ENCODE results near the gene PLEKHG4B. TPM values are rescaled to one million over a fixed set of nuclear protein-coding genes. Genes with fewer than 3 reads are reported as not detected.

Gene PLEKHG4B
- total and polyA plus RNA-seq, 2 of the 8 experiments (the other 6 are each of a cell fraction or from before 2014, with no cell fraction given): 31.1 to 43.6 TPM

DNA sequence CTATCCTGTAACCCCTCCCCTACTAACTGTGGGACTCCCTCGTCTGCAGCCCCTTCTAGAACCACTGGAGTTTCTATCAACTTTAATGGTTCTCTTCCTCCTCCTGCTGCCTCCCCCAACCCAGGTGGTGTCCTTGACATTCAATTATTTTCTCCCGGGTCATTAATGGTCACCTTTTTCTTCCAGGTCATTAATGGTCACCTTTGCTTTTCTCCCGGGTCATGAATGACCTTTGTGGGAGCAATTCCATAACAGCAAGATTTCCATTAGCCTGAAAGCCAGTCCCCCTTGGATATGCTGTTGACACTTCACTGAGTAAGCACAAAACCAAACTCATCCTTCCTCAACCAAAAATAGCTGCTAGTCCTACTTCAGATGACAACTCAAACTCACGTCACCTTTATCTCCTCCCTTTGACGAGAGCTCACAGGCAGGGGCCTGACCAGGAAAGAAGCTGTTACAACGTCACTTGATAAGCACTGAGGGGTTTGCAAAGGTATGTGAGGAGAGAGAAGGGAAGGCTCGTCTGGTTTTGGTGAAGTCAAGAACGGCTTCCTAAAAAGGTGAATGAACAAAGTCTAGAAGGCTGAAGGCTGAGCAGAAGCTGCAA is 115.1 kb downstream of the PLEKHG4B start:
- no peak for FAIRE-seq
- CTCF ChIA-PET (ENCODE audit: partially characterized antibody): interaction anchor here (0.6 to 1.5 kb wide), 3 partner anchors 11 to 226 kb away, joined by 3 to 4 read pairs (median 3); partner anchors contain the start of genes CCDC127 and SDHA

More for the DNA sequence above, 115.1 kb downstream of the PLEKHG4B start:
- Histone ChIP-seq H3K9ac (replicated peaks in 1 of 4; ENCODE audit: extremely low read depth in 1 of 4, low read depth in 3 of 4, low read length in 3 of 4) (no peak overlapping the region), H4K8ac (ENCODE audit: extremely low read depth, insufficient read depth, low read length) (no peak overlapping the region), H2BK15ac (ENCODE audit: low read length) (no peak overlapping the region), H3K23ac (ENCODE audit: insufficient read length) (no peak overlapping the region), H2BK5ac (ENCODE audit: low read depth, low read length) (no peak overlapping the region), H3K36me3 (ENCODE audit: control insufficient read depth in 2 of 4, insufficient read depth in 4 of 4, low read length in 3 of 4) (peaks cover 2 to 16% (median 10%) of the 10 kb centered on the region in 4 experiments), H3K4me2 (ENCODE audit: insufficient read depth in 1 of 2, low read depth in 2 of 2, low read length in 2 of 2) (no peak overlapping the region), H2AK5ac (ENCODE audit: low read depth, low read length) (no peak overlapping the region), H3K27me3 (replicated peaks in 1 of 4; ENCODE audit: control insufficient read depth in 3 of 4, extremely low read depth in 1 of 4, insufficient read depth in 3 of 4, low read length in 3 of 4) (no peaks in the 10 kb centered on the region), H3K4ac (replicated peaks; ENCODE audit: insufficient read length, low read depth, low read length) (no peak overlapping the region), H3K14ac (ENCODE audit: insufficient read length) (no peak overlapping the region), H2AFZ (ENCODE audit: low read length) (no peak overlapping the region), H2BK120ac (replicated peaks; ENCODE audit: low read depth, low read length) (no peak overlapping the region), H3K79me2 (ENCODE audit: control insufficient read depth in 1 of 2, insufficient read depth in 2 of 2, low read length in 2 of 2) (peaks cover 6 to 32% of the 10 kb centered on the region in 2 experiments; a peak in 3 of 4 replicates), H3K18ac (ENCODE audit: extremely low read depth, low read length) (no peak overlapping the region), H4K91ac (replicated peaks; ENCODE audit: insufficient read length, low read length) (no peak overlapping the region), H3K27ac (ENCODE audit: low read depth, low read length) (no peak overlapping the region), H3K4me3 (ENCODE audit: extremely low read depth in 1 of 4, insufficient read depth in 2 of 4, low read depth in 3 of 4, low read length in 4 of 4) (no peak overlapping the region), H2BK20ac (ENCODE audit: low read length) (no peak overlapping the region), H3K23me2 (ENCODE audit: low read depth, low read length) (peaks cover 1% of the 10 kb centered on the region; the same call in 1 of the 2 replicates), H3K4me1 (replicated peaks in 1 of 4; ENCODE audit: control insufficient read depth in 3 of 4, insufficient read depth in 4 of 4, low read length in 3 of 4) (no peaks in the 10 kb centered on the region; a peak in 1 of 7 replicates), H3K56ac (replicated peaks; ENCODE audit: insufficient read length, low read depth, low read length) (no peak overlapping the region), H2BK12ac (ENCODE audit: low read depth, low read length) (no peak overlapping the region), H3K79me1 (ENCODE audit: low read depth, low read length) (no peaks in the 10 kb centered on the region; the same call in 1 of the 2 replicates), H3K9me3 (ENCODE audit: insufficient read depth in 2 of 2, low read depth in 1 of 2, low read length in 1 of 2) (no peaks in the 10 kb centered on the region), H4K20me1 (replicated peaks in 1 of 2; ENCODE audit: control insufficient read depth in 1 of 2, insufficient read depth in 2 of 2, low read length in 2 of 2) (peaks cover 4 to 26% of the 10 kb centered on the region in 2 experiments), H4K5ac (ENCODE audit: insufficient read length, low read depth, low read length) (no peak overlapping the region)
- POLR2A ChIA-PET (ENCODE audit: partially characterized antibody): interaction anchor here (1.0 to 2.1 kb wide), 2 partner anchors 11 to 13 kb away, joined by 4 to 8 read pairs; partner anchors contain the start of genes CCDC127 and SDHA
- DNase-seq (ENCODE audit: low read depth in 1 of 2, low spot score in 2 of 2): no peak
- TF ChIP-seq KDM5A (IDR thresholded peaks at IDR 0.05; ENCODE audit: low read length) (no peak), SP2 (IDR thresholded peaks at IDR 0.05; ENCODE audit: low read length) (no peak), POU5F1 (IDR thresholded peaks at IDR 0.05; ENCODE audit: low read depth, low read length) (no peak)
- TF ChIP-seq, protein P1, sequence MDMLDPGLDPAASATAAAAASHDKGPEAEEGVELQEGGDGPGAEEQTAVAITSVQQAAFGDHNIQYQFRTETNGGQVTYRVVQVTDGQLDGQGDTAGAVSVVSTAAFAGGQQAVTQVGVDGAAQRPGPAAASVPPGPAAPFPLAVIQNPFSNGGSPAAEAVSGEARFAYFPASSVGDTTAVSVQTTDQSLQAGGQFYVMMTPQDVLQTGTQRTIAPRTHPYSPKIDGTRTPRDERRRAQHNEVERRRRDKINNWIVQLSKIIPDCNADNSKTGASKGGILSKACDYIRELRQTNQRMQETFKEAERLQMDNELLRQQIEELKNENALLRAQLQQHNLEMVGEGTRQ (IDR thresholded peaks at IDR 0.05; ENCODE audit: low read length): no peak
- WGBS, 2 experiments (ENCODE audit: extremely low coverage in 1 of 2, insufficient coverage in 1 of 2, insufficient read length in 1 of 2, insufficient replicate concordance in 2 of 2, low coverage in 1 of 2, low lambda C conversion rate in 2 of 2, missing lambda C conversion rate in 1 of 2): 84% methylated on average over 7 of the region's 8 CpGs; no CpG with 5 or more reads in 1 of the 2 experiments
